Astrocyte of the spinal cord (primary cell): ENCODE measurements around the gene ITGA1.
A peak's percentile ranks its signal among the peaks of the same experiment; 100 is the strongest.

ENCODE experiments used
- DNase-seq: peaks from one replicate; pipeline ENCODE4 v3.0.0; 2011; ENCODE audit warnings: low read depth, low spot score
- H3K4me3 ChIP-seq: 2 replicates; pipeline ENCODE4 v1.5.1; 2011; ENCODE audit warnings: low read depth, mild to moderate bottlenecking, low read length, moderate library complexity
- CTCF ChIP-seq: IDR thresholded peaks from 2 replicates; pipeline ENCODE4 v1.5.1; 2012; ENCODE audit warnings: low read depth, mild to moderate bottlenecking, low read length, inconsistent platforms
- in situ Hi-C: cut with HindIII; loops from 2 replicates; pipeline ENCODE4 v1.10.0; 2017; ENCODE audit warnings: low sequenced_read_pairs

Gene ITGA1

GRCh38 chr5:52943808-52944207 is 156.1 kb downstream of the ITGA1 start:
- no peak for TF ChIP-seq CTCF
- in situ Hi-C loops, result no loop called here
- DNase-seq, result no peak
- H3K4me3 ChIP-seq, result no peak overlapping the region

GRCh38 chr5:52945040-52945439 is 157.3 kb downstream of the ITGA1 start:
- no peak overlapping the region for H3K4me3 ChIP-seq
- no peak for DNase-seq
- no peak for TF ChIP-seq CTCF
- in situ Hi-C loops, result no loop called here

- in situ Hi-C loops, result no loop called here
- DNase-seq, result peak; percentile 52
- no peak for TF ChIP-seq CTCF
- no peak overlapping the region for H3K4me3 ChIP-seq
These were observed 159.5 kb downstream of the ITGA1 start for GRCh38 chr5:52947208-52947607.

- TF ChIP-seq CTCF, result no peak
- in situ Hi-C loops, result no loop called here
- DNase-seq, result peak; percentile 36
- no peak overlapping the region for H3K4me3 ChIP-seq
These were observed 160.1 kb downstream of the ITGA1 start for GRCh38 chr5:52947851-52948250.

- peak; percentile 93 for DNase-seq
- in situ Hi-C loops, result no loop called here
- TF ChIP-seq CTCF, result peak; percentile 79
- H3K4me3 ChIP-seq, result no peak overlapping the region
These were observed 160.8 kb downstream of the ITGA1 start for GRCh38 chr5:52948418-52949076.

- H3K4me3 ChIP-seq, result no peak overlapping the region
- in situ Hi-C loops, result loop anchor here (10.0 kb wide), 1 partner anchor 154 kb away; the partner anchor contains the start of gene MOCS2
- no peak for DNase-seq
- no peak for TF ChIP-seq CTCF
These were observed 163.0 kb downstream of the ITGA1 start for GRCh38 chr5:52950686-52951085.
